Stimulated activated CD4-positive, alpha-beta T cell treated with anti-CD3 and anti-CD28 coated beads, Interleukin-4, amount 100 ng/mL, for 1 hour (primary cell): Measurements from ENCODE around the gene DENND1B.
"Not testable (repeated sequence)": the region's sequence is repeated elsewhere in the genome, so short reads cannot be mapped to it uniquely, and the experiment has no call there.

Experiments
- DNase-seq: peaks from one replicate; pipeline ENCODE4 v3.0.0-alpha.2; 2020

Gene DENND1B

GRCh38 chr1:197541411-197541810, 233.9 kb downstream of the DENND1B start:
- no peak for DNase-seq

- DNase-seq = no peak
Observed at GRCh38 chr1:197526736-197527371, 248.4 kb downstream of the DENND1B start.

- DNase-seq = no peak
Observed at GRCh38 chr1:197521118-197521739, 254.1 kb downstream of the DENND1B start.

- no peak for DNase-seq
Observed at GRCh38 chr1:197519741-197520334, 255.4 kb downstream of the DENND1B start.

GRCh38 chr1:197515421-197515820, 259.9 kb downstream of the DENND1B start:
- DNase-seq = no peak

- no peak for DNase-seq
Observed at GRCh38 chr1:197510691-197511378, 264.4 kb downstream of the DENND1B start.

- DNase-seq = no peak
Observed at GRCh38 chr1:197496722-197497121, 278.6 kb downstream of the DENND1B start.

GRCh38 chr1:197491505-197491904, 283.8 kb downstream of the DENND1B start:
- DNase-seq = not testable (repeated sequence)

GRCh38 chr1:197486946-197487345, 288.3 kb downstream of the DENND1B start:
- DNase-seq = no peak

- no peak for DNase-seq
Observed at GRCh38 chr1:197485790-197486189, 289.5 kb downstream of the DENND1B start.

GRCh38 chr1:197481101-197481500, 294.2 kb downstream of the DENND1B start:
- DNase-seq = no peak

- no peak for DNase-seq
Observed at GRCh38 chr1:197480446-197480845, 294.8 kb downstream of the DENND1B start.

GRCh38 chr1:197472141-197472540, 303.1 kb downstream of the DENND1B start:
- no peak for DNase-seq

- DNase-seq = no peak
Observed at GRCh38 chr1:197471248-197471985, 303.9 kb downstream of the DENND1B start.

- DNase-seq = no peak
Observed at GRCh38 chr1:197470330-197470729, 304.9 kb downstream of the DENND1B start.

GRCh38 chr1:197469620-197470210, 305.6 kb downstream of the DENND1B start:
- DNase-seq = no peak

GRCh38 chr1:197468543-197469175, 306.6 kb downstream of the DENND1B start:
- no peak for DNase-seq

GRCh38 chr1:197467881-197468280, 307.4 kb downstream of the DENND1B start:
- DNase-seq = no peak

- no peak for DNase-seq
Observed at GRCh38 chr1:197466813-197467212, 308.5 kb downstream of the DENND1B start.

GRCh38 chr1:197465528-197466327, 309.6 kb downstream of the DENND1B start:
- DNase-seq = no peak

- no peak for DNase-seq
Observed at GRCh38 chr1:197464044-197464443, 311.2 kb downstream of the DENND1B start.
